ENCODE data around the gene TMEM98.
"Not testable (repeated sequence)": the region's sequence is repeated elsewhere in the genome, so short reads cannot be mapped to it uniquely, and the experiment has no call there.

Gene TMEM98

GRCh38 chr17:32915245-32915644, 12.7 kb upstream of the TMEM98 start:
- no peak for DNase-seq (ENCODE audit: low read depth)

GRCh38 chr17:32916134-32916533, 11.8 kb upstream of the TMEM98 start:
- DNase-seq (ENCODE audit: low read depth), result no peak

GRCh38 chr17:32917081-32917480, 10.9 kb upstream of the TMEM98 start:
- no peak for DNase-seq (ENCODE audit: low read depth)

- no peak for DNase-seq (ENCODE audit: low read depth)
Measured at GRCh38 chr17:32917842-32918241, 10.1 kb upstream of the TMEM98 start.

GRCh38 chr17:32919876-32920275, 8.1 kb upstream of the TMEM98 start:
- not testable (repeated sequence) for DNase-seq (ENCODE audit: low read depth)

GRCh38 chr17:32920293-32920692, 7.7 kb upstream of the TMEM98 start:
- no peak for DNase-seq (ENCODE audit: low read depth)

GRCh38 chr17:32921017-32921416, 6.9 kb upstream of the TMEM98 start:
- no peak for DNase-seq (ENCODE audit: low read depth)

GRCh38 chr17:32923905-32924304, 4.0 kb upstream of the TMEM98 start:
- DNase-seq (ENCODE audit: low read depth), result not testable (repeated sequence)

GRCh38 chr17:32926183-32926582, 1.8 kb upstream of the TMEM98 start:
- no peak for DNase-seq (ENCODE audit: low read depth)

- not testable (repeated sequence) for DNase-seq (ENCODE audit: low read depth)
Measured at GRCh38 chr17:32926789-32927188, 1.2 kb upstream of the TMEM98 start.

GRCh38 chr17:32927201-32927723, 691 bp upstream of the TMEM98 start:
- DNase-seq (ENCODE audit: low read depth), result no peak

- DNase-seq (ENCODE audit: low read depth), result no peak
Measured at GRCh38 chr17:32928586-32929535, 908 bp downstream of the TMEM98 start.

- DNase-seq (ENCODE audit: low read depth), result no peak
Measured at GRCh38 chr17:32929588-32929987, 1.6 kb downstream of the TMEM98 start.

GRCh38 chr17:32930512-32930911, 2.6 kb downstream of the TMEM98 start:
- no peak for DNase-seq (ENCODE audit: low read depth)

GRCh38 chr17:32931686-32932085, 3.7 kb downstream of the TMEM98 start:
- no peak for DNase-seq (ENCODE audit: low read depth)

- DNase-seq (ENCODE audit: low read depth), result no peak
Measured at GRCh38 chr17:32933881-32934280, 5.9 kb downstream of the TMEM98 start.

- DNase-seq (ENCODE audit: low read depth), result no peak
Measured at GRCh38 chr17:32935726-32936125, 7.8 kb downstream of the TMEM98 start.

- DNase-seq (ENCODE audit: low read depth), result no peak
Measured at GRCh38 chr17:32936186-32936893, 8.4 kb downstream of the TMEM98 start.

- peak; percentile 35 for DNase-seq (ENCODE audit: low read depth)
Measured at GRCh38 chr17:32936894-32937500, 9.0 kb downstream of the TMEM98 start.

- no peak for DNase-seq (ENCODE audit: low read depth)
Measured at GRCh38 chr17:32940706-32941390, 12.9 kb downstream of the TMEM98 start.

GRCh38 chr17:32941419-32942032, 13.6 kb downstream of the TMEM98 start:
- no peak for DNase-seq (ENCODE audit: low read depth)
